DOHH2 (cell line): ENCODE data around the gene OBSCN.

ENCODE experiments used
- CTCF ChIP-seq: fragments of 200-600 bp; sonication (generic); IDR thresholded peaks from one replicate; pipeline ENCODE4 v1.5.1; 2014; ENCODE audit warnings: antibody characterized with exemption, mild to moderate bottlenecking, low read depth, low read length; ENCODE audit not compliant: poor library complexity, severe bottlenecking
- EZH2phosphoT487 ChIP-seq: fragments of 200-600 bp; sonication (generic); IDR thresholded peaks from 2 replicates; pipeline ENCODE4 v1.6.1; 2017; ENCODE audit warnings: borderline replicate concordance, mild to moderate bottlenecking, antibody characterized with exemption, low read length, moderate library complexity, mixed read lengths

GRCh38 chr1:228190182-228190581 lies 17.7 kb upstream of the OBSCN start:
- TF ChIP-seq CTCF (no peak), EZH2phosphoT487 (no peak)
